ENCODE measurements around the gene KIF26B. TPM values are rescaled to one million over a fixed set of nuclear protein-coding genes. Genes with fewer than 3 reads are reported as not detected.

KIF26B gene
- total and polyA plus RNA-seq, 2 of the 4 experiments (the other 2 are of a cell fraction), result 0.53 to 0.54 TPM

- no peak for TF ChIP-seq BHLHE40 (IDR thresholded peaks at IDR 0.05; ENCODE audit: low read depth, low read length)
These were observed 533.1 kb downstream of the KIF26B start (continued) for GRCh38 chr1:245687636-245688535.

GRCh38 chr1:245688536-245689453 lies 534.0 kb downstream of the KIF26B start:
- DNase-seq, result no peak
- H3K4me3 ChIP-seq (ENCODE audit: insufficient read depth, low read depth, low read length), result no peak overlapping the region
- no peak overlapping the region for H3K23ac ChIP-seq (ENCODE audit: low read depth, low read length)
- H3K9me1 ChIP-seq (ENCODE audit: insufficient read depth, low read length), result no peaks in the 10 kb centered on the region
- H2BK120ac ChIP-seq (ENCODE audit: low read depth, low read length), result no peak overlapping the region
- BruUV-seq (replicated peaks), result no TSS peak
- no peaks in the 10 kb centered on the region for H3K9me3 ChIP-seq (ENCODE audit: control insufficient read depth, insufficient read depth, low read length)
- no peaks in the 10 kb centered on the region for H3K79me1 ChIP-seq (ENCODE audit: low read depth in 1 of 2, low read length in 2 of 2)
- H3K14ac ChIP-seq (replicated peaks; ENCODE audit: low read depth, low read length), result no peak overlapping the region
- H3K18ac ChIP-seq (ENCODE audit: low read depth, low read length), result no peak overlapping the region
- in situ Hi-C loops (cut with MboI; ENCODE audit: low sequenced_read_pairs) (no loop called here), dilution Hi-C loops (cut with HindIII; ENCODE audit: low sequenced_read_pairs, unreplicated experiment) (no loop called here), intact Hi-C loops (cut with micrococcal nuclease) (no loop called here)
- no peak overlapping the region for H2AK9ac ChIP-seq (replicated peaks; ENCODE audit: low read depth, low read length, poor library complexity)
- H4K20me1 ChIP-seq (ENCODE audit: insufficient read depth, low read length), result no peaks in the 10 kb centered on the region
- no peak overlapping the region for H2BK20ac ChIP-seq (ENCODE audit: low read depth, low read length)
- H3K27ac ChIP-seq (ENCODE audit: insufficient read depth, low read length), result no peak overlapping the region
- no peak overlapping the region for H2BK5ac ChIP-seq (ENCODE audit: low read depth, low read length, poor library complexity, severe bottlenecking)
- H2AFZ ChIP-seq (replicated peaks; ENCODE audit: low read length, poor library complexity), result no peak overlapping the region
- H3K4ac ChIP-seq (ENCODE audit: low read depth, low read length), result no peak overlapping the region
- peaks cover 21% of the 10 kb centered on the region for H3K36me3 ChIP-seq (ENCODE audit: control insufficient read depth, insufficient read depth, low read length)
- H3K27me3 ChIP-seq (ENCODE audit: control insufficient read depth, insufficient read depth, low read length), result no peaks in the 10 kb centered on the region
- no peak overlapping the region for H4K91ac ChIP-seq (ENCODE audit: insufficient read depth, low read depth, low read length)
- no peak overlapping the region for H4K8ac ChIP-seq (ENCODE audit: low read depth in 2 of 2, low read length in 2 of 2)
- no peak overlapping the region for H2AK5ac ChIP-seq (ENCODE audit: low read depth, low read length)
- no peak overlapping the region for H3K4me2 ChIP-seq (ENCODE audit: low read depth, low read length)
- WGBS, 2 experiments (ENCODE audit: extremely low coverage in 2 of 2, insufficient read length in 1 of 2), result 87% methylated on average over 39 of the region's 63 CpGs; no CpG with 5 or more reads in 1 of the 2 experiments
- H3K56ac ChIP-seq (ENCODE audit: extremely low read depth, insufficient read depth, low read length), result no peak overlapping the region
- ATAC-seq (ENCODE audit: low read depth), result no peak
- ChIA-PET CTCF (no interaction called here), POLR2A (ENCODE audit: unreplicated experiment) (no interaction called here)
- H3K4me1 ChIP-seq (ENCODE audit: control insufficient read depth, insufficient read depth, low read length), result peaks cover under 1% of the 10 kb centered on the region; the same call in 1 of the 2 replicates
- H2BK15ac ChIP-seq (ENCODE audit: low read depth, low read length), result no peak overlapping the region
- H3K9ac ChIP-seq (ENCODE audit: low read depth, low read length), result no peak overlapping the region
- H4K5ac ChIP-seq (ENCODE audit: low read depth, low read length), result no peak overlapping the region
- TF ChIP-seq MAZ (IDR thresholded peaks at IDR 0.05; ENCODE audit: borderline replicate concordance, low read depth, low read length) (no peak), CTCF (conservative IDR thresholded peaks at IDR 0.05; ENCODE audit: low read depth, low read length) (no peak), BHLHE40 (IDR thresholded peaks at IDR 0.05; ENCODE audit: low read depth, low read length) (no peak), NFE2L2 (IDR thresholded peaks at IDR 0.05; ENCODE audit: low read depth, low read length) (no peak), POLR2A (IDR thresholded peaks at IDR 0.05; ENCODE audit: low read depth, low read length) (no peak), CEBPB (IDR thresholded peaks at IDR 0.05; ENCODE audit: low read depth, low read length) (no peak), CHD1 (IDR thresholded peaks at IDR 0.05; ENCODE audit: low read depth, low read length) (no peak), USF2 (IDR thresholded peaks at IDR 0.05; ENCODE audit: low read depth, low read length) (no peak), SMC3 (IDR thresholded peaks at IDR 0.05; ENCODE audit: low read depth, low read length) (no peak), RAD21 (IDR thresholded peaks at IDR 0.05; ENCODE audit: low read length) (no peak), RFX5 (IDR thresholded peaks at IDR 0.05; ENCODE audit: low read depth, low read length) (no peak), MXI1 (IDR thresholded peaks at IDR 0.05; ENCODE audit: borderline replicate concordance, low read depth, low read length) (no peak)

Data from IMR-90 (cell line).